ENCODE results near the gene BATF3. TPM values are rescaled to one million over a fixed set of nuclear protein-coding genes. Genes with fewer than 3 reads are reported as not detected.
A peak's percentile ranks its signal among the peaks of the same experiment; 100 is the strongest.

Gene BATF3
- total RNA-seq, 1 donor from 2014 or later: 0.53 TPM

DNA sequence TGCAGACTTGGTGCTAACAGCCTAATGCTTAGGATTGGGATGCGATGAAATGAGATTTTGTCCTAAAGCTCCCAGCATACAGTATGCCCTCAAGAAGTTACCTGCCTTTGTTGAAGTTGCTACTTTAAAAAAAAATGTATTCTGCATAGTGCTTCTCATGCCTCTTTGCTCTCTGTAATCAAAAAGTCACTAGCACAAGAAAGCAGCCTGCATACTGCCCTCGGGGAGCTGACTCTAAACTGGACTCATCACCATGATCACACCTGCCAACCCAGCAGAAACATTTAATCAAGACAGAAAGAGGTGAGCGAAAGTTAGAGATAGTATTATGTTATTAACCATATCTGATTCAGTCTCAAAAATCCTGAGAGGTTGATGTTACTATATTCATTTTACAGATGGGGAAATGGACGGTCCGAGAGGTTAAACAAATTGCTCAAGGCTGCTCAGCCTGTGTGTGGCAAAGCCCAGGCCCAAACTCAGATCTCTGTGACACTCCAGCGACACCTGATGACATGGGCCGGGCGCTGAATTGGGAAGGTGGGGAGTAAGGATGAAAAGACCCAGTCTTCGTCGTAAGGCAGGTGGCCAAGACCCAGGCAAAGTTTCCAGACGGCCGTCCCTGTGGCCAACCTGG lies 1.1 kb downstream of the BATF3 start:
- H3K36me3 Mint-ChIP-seq (ENCODE audit: insufficient read depth): no peaks in the 10 kb centered on the region
- peaks cover 80% of the 10 kb centered on the region for H3K27me3 Mint-ChIP-seq
- no peaks in the 10 kb centered on the region for H3K9me3 Mint-ChIP-seq (ENCODE audit: low read depth)
- no peak for TF ChIP-seq CTCF (IDR thresholded peaks at IDR 0.05; ENCODE audit: unreplicated experiment)
- H3K4me1 Mint-ChIP-seq (ENCODE audit: low read depth): peaks cover 12% of the 10 kb centered on the region
- H3K4me3 Mint-ChIP-seq (ENCODE audit: low read depth): peak overlapping the region; percentile 46
- no peak for DNase-seq (ENCODE audit: low spot score, unreplicated experiment)
- H3K27ac Mint-ChIP-seq: no peak overlapping the region

- H3K27ac Mint-ChIP-seq: no peak overlapping the region
- peaks cover 74% of the 10 kb centered on the region for H3K27me3 Mint-ChIP-seq
- no peaks in the 10 kb centered on the region for H3K36me3 Mint-ChIP-seq (ENCODE audit: insufficient read depth)
These were observed 2.8 kb downstream of the BATF3 start for GRCh38 chr1:212696721-212697331.

GRCh38 chr1:212692774-212693644 lies 6.6 kb downstream of the BATF3 start:
- Mint-ChIP-seq H3K27me3 (peaks cover 54% of the 10 kb centered on the region), H3K4me3 (ENCODE audit: low read depth) (no peak overlapping the region), H3K9me3 (ENCODE audit: low read depth) (no peaks in the 10 kb centered on the region), H3K4me1 (ENCODE audit: low read depth) (no peaks in the 10 kb centered on the region), H3K27ac (no peak overlapping the region), H3K36me3 (ENCODE audit: insufficient read depth) (no peaks in the 10 kb centered on the region)
- TF ChIP-seq CTCF (IDR thresholded peaks at IDR 0.05; ENCODE audit: unreplicated experiment): no peak
- DNase-seq (ENCODE audit: low spot score, unreplicated experiment): no peak

More at GRCh38 chr1:212696721-212697331, 2.8 kb downstream of the BATF3 start:
- no peak for TF ChIP-seq CTCF (IDR thresholded peaks at IDR 0.05; ENCODE audit: unreplicated experiment)
- no peak for DNase-seq (ENCODE audit: low spot score, unreplicated experiment)
- H3K9me3 Mint-ChIP-seq (ENCODE audit: low read depth): no peaks in the 10 kb centered on the region
- no peak overlapping the region for H3K4me3 Mint-ChIP-seq (ENCODE audit: low read depth)
- peaks cover 12% of the 10 kb centered on the region for H3K4me1 Mint-ChIP-seq (ENCODE audit: low read depth)

DNA sequence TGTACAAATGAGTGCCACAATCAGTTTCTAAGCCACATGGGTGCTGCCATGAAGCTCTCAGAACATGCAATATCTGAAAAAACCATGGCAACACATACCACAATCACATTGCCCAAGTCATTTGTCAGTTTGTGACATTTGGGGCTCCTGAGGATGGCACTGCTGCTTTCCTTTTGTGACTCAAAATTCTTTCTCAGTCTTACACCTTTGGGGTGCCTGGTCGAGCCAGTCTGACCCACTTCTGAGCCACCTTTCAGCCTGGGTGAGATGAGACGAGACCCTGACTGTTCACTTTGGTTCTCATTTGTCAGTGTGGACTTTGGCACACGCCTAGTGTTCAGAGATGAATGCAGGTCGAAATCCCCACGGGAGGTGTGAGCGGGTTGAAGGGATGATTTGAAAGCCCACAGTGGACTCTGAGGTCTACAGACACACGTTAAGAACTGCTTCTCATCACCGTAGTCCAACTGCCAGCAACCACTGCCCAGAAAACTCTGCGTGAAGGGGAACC lies 8.0 kb downstream of the BATF3 start:
- no peak for DNase-seq (ENCODE audit: low spot score, unreplicated experiment)

More for the DNA sequence above, 8.0 kb downstream of the BATF3 start:
- H3K27ac Mint-ChIP-seq: no peak overlapping the region
- no peaks in the 10 kb centered on the region for H3K9me3 Mint-ChIP-seq (ENCODE audit: low read depth)
- TF ChIP-seq CTCF (IDR thresholded peaks at IDR 0.05; ENCODE audit: unreplicated experiment): no peak
- H3K4me3 Mint-ChIP-seq (ENCODE audit: low read depth): no peak overlapping the region
- H3K27me3 Mint-ChIP-seq: peaks cover 40% of the 10 kb centered on the region
- no peaks in the 10 kb centered on the region for H3K36me3 Mint-ChIP-seq (ENCODE audit: insufficient read depth)
- no peaks in the 10 kb centered on the region for H3K4me1 Mint-ChIP-seq (ENCODE audit: low read depth)

All from progenitor cell of endocrine pancreas (in vitro differentiated cells).